Amygdala (tissue), 56 donors: ENCODE data around the gene NR6A1.

Experiments used
- DNase-seq, 56 donors: peaks; one replicate each; lab custom pipeline; 2025; lab: John Stamatoyannopoulos, UW

NR6A1 gene

DNA sequence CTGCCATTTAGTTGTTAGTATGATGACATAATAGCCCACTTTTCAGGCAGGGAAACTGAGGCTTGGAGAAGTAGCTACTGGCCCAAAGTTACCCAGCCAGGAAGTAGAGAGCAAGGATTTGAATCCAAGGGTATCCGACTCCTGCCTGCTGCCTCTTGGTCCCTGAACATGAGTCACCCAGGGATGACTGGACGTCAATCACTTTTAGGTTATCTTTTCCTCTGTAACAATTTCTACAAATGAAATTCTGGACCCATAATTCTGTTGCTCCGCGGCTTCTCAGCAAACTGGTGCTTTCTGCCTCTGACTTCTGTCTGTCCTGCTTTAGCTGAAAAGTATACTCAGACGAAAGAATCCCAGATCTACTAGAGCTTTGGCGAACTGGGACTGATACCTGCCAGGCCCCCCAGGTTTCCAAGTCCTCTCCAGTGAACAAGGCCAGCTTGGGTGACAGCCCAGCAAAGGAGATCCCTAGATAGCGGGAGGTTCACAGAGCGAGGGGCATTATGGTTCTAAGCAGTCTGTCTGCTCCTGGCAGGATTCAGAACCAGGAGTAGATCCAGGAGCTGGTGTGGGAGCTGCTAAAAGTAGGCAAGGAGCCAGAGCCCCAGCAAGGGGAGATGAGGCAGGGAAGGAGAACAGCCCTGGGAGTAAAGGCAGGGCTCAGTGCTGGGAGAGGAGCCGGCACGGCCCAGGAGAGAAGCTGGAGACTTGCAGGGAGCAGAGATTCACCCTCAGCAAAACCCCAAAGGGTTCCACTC is 26.4 kb upstream of the NR6A1 start:
- DNase-seq = peak in 1 of 56 donors; percentile 20

DNA sequence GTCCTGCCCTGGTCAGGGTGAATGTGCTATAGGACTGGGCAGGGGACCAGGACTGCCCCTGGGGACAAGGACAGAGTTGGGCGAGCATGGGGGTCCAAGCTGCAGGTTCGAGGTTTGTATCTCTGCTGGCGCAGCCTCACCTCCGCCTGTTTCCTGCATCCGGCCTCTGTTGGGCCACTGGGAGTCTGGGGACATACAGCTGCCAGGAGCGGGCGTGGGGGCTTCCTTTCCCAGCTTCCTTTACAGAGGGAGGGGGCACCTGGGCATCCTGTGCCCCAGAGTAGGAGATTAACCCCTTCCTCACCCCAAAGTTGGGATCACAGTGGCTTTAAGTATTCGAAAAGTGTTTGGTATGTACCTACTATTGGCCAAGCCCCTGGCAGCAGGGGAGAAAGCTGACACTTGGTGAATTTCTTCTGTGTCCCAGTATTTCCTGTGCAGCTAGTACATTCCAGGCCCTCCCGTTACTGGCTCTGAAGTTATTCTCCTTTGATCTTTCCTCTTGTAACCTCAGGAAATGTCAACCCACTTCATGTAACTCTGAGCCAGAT is 24.8 kb upstream of the NR6A1 start:
- DNase-seq = no peak

DNA sequence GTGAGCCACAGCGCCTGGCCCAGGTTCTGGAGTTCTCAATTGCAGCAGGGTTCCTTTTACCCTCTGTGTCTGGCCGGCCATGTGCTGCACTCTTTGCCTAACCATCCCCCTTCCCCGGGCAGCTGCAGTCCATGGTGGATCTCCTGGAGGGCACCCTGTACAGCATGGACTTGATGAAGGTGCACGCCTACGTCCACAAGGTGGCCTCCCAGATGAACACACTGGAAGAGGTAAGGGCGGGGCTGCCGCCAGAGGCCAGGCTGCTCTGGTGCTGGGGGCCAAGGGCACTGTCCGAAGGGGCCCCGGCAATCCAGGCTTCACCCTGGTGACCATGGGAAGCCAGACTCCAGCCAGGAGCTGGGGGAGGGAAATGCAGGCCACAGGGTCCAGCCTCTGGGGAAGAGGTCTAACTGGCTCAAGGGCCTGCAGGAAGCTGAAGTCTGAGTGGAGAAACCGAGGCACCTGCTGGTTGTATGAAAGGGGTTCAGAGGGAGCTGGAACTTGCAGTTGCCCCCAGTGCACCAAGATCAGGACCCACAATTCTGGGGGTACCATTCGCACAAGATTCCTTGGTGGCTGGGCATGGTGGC is 23.9 kb upstream of the NR6A1 start:
- DNase-seq = no peak

DNA sequence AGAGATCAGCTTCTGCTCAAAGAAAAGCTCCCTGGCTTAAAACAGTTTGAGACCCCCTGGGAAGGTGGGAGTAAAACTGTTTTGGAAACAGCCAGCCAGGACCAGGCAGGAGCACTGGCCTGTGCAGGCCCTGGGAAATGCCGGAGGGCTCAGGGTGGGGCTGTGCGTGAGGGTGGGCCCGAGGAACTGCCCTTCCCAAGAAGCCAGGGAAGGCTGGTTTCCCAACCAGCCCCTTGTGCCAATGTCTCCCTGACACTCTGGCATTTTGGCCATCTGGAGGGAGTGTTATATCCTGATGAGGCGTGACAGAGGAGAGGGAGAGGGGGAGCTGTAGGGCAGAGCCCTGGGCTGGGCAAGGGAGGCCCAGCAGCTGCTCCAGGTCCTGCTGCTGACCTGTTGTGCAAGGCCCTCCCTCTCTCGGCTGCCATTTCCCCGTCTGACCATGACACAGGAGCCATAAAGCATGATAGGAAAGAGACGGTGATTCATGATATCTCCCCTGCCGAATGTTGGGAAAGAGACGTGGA is 22.0 kb upstream of the NR6A1 start:
- no peak for DNase-seq

DNA sequence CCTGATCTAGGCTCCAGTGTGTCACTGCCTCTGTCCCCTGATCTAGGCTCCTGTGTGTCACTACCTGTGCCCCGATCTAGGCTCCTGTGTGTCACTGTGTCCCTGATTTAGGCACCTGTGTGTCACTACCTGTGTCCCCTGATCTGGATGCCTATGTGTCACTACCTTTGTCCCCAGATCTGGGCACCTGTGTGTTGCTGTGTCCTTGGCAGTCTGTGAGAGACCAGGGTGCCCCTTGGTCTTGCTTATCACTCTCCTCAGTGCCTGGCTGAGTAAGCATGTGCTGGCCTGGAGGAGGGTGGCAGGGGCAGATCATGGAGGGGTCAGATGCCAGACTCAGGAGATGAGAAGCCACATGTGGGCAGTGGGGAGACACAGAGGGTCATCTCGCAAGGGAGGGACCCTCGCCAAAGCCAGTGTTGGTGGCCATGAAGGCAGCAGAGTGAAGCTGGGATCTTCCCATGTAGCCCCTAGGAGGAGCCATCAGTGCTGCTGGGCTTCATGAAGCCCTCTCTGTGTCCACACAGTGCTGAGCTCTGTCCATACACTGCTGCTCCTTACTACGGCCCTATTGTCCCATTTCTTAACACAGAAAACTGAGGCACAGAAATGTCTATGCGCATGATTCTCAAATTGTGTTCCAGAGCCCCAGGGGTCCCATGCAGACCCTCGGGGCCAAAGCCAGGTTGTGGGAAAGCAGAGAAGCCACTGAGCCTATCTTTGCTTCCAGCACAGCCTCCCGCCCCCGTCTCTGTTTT is 21.3 kb upstream of the NR6A1 start:
- DNase-seq = no peak

DNA sequence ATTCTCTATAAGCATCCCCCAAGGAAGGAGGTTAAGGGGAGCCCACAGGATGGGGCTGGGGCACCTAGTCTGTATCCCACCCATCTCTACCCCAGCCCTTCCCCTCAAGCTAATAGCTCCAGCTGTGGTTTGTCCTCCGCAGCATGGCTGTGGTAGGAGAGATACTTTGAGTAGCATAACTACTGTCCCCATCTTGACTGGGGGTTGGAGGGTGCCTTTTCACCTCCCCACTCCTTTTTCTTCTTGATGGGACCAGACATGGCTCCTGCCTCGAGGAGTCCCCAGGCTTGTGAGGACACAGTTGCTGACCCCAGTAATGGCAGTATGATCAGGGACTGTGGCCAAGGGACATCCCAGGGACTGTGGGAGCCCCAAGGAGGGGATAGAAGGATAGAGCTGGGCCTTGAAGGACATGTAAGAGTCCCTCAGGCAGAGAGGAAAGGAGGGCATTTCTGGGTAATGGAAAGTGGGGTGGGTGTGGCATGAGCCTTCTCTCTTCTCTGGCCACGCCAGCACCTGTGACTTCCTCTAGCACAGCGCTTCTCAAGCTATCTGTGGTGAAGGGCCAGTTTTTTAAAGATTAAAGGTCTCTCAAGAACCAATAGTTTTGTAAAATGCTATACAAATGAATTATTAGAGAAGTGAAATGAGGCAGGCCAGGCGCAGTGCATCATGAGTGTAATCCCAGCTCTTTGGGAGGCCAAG is 19.8 kb upstream of the NR6A1 start:
- DNase-seq = no peak

DNA sequence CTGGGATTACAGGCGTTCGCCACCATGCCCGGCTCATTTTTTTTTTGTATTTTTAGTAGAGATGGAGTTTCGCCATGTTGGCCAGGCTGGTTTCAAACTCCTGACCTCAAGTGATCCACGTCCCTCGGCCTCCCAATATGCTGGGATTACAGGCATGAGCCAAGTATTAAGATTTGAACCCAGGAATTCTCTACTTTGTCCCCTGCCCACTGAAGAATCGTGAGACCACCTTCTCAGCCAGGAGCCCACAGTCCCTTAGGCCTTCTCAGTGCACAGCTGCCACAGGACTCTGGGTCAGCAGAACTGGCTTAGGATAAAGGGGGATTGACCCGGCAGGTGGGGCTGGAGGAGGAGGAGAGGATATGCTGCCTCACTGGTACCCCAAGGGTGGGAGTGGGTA is 19.2 kb upstream of the NR6A1 start:
- DNase-seq = no peak

DNA sequence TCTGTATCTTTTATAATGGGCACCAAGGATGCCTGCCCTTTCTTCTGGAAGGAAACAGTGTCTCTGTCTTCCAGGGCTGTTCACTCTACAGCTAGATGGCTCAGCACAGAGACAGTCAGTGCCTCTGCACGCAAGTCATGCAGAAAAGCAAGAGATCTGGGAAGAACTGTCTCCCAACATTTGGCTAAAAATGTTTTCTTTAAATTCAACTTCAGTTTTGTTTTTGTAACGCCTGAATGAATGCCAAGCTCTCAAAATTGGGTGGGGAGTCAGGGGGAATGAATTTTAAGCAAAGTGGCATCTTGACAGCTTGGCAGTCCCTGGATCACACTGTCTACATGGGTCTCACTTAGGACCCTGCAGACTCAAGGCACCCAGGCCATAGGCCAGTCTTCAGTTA is 18.4 kb upstream of the NR6A1 start:
- DNase-seq = no peak

DNA sequence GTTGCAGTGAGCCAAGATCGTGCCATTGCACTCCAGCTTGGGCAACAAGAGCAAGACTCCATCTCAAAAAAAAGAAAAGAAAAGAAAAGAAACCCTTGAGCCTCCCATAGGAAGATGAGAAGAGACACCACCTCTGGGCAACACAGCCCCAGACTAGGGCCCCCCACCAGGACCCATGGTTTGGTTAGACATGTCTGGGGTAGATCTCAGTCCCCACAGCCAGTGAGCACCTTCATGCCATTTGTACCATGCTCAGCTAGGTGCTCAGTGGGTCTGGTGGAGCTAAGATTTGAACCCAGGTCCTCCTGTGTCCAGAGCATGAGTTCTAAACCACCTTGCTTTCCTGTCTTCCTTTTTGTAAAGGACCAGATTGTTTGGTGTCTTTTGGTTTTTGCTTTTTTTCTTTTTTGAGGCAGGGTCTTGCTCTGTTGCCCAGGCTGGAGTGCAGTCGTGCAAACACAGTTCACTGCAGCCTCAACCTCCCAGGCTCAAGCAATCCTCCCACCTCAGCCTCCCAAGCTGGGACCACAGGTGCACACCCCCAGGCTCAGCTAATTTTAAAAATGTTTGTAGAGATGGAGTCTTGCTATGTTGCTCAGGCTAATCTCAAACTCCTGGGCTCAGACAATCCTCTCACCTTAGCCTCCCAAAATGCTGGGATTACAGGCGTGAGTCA is 17.6 kb upstream of the NR6A1 start:
- DNase-seq = no peak

DNA sequence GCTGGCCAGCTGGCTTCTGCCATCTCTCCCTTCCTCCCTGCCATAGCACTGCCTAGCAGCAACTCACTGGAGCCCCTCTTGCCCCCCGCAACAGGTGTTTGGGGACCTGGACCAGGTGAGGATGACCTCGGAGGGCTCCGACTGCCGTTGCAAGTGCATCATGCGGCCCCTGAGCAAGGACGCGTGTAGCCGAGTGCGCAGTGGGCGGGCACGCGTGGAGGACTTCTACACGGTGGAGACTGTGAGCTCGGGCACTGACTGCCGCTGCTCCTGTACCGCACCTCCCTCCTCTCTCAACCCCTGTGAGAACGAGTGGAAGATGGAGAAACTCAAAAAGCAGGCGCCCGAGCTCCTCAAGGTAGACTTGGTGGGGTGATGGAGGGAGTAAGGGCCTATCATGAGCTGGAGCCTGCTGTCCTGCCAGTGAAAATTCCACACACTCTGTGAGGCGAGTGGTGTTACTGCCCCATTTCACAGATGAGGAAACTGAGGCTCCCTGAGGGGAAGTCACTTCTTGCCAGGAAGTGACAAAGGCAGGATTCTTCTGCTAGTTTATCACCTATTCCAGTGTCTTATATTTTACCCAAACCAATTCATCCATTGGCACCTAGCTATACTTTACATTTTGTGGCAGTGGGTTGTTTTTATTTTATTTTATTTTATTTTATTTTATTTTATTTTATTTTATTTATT is 15.9 kb upstream of the NR6A1 start:
- DNase-seq = no peak

DNA sequence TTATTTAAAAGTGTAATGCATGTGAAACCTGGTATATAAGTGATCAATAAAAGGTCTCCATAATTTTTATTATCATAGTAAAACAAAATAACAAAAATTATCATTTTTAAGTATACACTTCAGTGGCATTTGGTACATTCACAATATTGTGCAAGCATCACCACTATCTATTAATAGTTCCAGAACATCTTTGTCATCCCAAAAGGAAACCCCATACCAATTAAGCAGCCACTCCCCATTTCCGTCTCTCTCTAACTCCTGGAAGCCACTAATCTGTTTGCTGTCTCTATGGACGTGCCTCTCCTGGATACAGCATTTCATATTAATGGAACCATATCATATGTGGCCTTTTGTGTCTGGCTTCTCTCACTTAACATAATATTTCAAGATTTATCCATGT is 13.4 kb upstream of the NR6A1 start:
- DNase-seq = no peak

DNA sequence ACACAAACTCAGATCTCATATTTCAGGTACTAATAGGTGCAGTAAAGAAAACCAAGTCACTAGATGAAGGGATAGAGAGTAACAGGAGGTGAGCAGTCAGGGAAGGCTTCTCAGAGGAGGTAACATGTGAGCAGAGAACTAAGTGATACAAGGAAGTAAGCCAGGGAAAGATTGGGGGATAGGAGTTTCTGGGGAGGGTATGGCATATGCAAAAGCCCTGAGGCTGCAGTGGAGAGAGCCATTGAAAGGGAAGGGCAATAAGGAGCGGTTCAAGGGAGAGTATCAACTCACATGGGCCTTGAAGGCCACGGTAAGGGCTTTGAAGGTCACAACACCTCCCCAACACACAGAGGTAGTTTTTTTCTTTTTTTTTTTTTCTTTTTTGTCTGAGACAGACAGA is 12.7 kb upstream of the NR6A1 start:
- no peak for DNase-seq

DNA sequence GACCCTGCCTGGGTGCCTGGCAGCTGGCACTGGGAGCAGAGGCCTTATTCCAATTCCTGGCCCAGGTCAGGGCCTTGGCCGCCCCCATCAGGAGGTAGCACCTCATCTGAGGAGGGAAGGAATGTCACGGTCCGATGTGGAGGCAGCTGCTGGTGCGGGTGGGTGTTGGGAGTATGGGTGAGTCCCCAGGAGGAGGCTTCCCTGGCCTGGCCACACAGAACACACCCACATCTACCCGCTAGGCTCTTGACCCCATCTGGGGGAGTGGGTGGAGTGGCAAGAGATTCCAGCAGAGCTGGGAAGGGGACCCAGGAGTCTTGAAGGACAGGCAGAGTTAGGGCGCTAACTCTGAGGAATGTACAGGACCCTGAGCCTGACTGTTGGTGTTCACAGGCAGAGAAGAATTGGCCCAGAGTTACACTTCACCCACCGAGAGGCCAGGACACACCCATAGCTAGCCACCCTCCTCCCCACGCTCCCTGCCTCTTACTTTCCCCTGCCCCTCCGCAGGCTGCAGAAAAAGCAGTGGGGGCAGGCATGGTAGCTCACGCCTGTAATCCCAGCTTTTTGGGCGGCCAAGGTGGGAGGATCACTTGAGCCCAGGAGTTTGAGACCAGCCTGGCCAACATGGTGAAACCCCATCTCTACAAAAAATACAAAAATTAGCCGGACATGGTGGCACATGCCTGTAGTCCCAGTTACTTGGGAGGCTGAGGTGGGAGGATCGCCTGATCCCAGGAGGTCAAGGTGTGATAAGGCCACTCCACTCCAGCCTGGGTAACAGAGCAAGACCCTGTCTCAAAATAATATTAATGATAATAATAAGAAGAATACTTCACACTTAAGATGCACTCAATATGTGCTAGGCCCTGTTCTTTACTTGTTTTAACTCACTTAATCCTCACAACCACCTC is 11.8 kb upstream of the NR6A1 start:
- DNase-seq = no peak

DNA sequence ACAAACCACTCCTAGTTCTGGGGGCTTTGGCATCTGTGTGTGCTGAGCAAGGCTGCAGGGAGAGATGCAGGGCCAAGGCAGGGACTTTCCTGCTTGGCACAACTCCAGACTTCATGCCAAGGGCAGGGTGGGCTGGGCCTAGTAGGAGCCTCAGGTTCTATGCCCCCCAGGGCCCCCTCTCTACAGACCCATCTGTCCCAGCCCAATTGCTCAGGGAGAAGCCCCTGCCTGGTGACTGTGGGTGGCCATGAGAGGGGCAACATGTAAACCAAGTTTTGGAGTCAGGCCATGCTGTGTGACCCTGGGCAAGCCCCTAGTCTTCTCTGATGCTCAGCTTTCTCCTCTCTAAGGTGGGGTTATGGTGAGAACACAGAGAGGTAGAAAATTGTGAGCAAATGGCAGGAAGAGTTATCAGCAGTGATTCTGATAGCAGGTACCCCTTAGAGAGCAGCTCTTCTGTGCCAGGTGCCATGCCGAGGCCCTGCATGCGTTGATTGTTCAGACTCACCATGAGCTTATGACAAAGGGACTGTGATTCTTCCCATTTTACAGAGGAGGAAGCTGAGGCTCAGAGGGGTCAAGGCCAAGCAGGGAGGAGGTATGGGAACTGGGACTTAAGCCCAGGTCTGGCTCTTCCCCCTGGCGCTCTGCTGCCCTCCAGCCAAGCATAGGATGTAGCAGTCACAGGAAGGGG is 11.0 kb upstream of the NR6A1 start:
- no peak for DNase-seq

DNA sequence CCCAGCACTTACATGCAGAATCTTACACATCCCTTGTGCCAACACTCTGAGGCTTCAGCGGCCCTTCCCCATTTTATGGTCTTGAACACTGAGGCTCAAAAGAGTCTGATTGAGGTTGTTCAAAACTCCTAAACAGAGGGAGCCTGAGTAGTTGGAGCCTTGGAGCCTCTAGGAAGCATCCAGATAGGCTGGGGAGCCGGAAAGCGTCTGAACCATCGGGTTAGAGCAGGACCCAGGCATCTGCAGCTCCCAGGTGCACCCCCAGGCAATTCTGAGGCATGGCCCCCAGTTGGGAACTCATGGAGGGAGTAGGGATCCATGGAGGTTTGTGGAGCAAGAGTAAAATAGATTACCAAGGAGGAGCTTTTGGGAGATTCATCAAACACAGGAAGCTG is 9.6 kb upstream of the NR6A1 start:
- DNase-seq = no peak

DNA sequence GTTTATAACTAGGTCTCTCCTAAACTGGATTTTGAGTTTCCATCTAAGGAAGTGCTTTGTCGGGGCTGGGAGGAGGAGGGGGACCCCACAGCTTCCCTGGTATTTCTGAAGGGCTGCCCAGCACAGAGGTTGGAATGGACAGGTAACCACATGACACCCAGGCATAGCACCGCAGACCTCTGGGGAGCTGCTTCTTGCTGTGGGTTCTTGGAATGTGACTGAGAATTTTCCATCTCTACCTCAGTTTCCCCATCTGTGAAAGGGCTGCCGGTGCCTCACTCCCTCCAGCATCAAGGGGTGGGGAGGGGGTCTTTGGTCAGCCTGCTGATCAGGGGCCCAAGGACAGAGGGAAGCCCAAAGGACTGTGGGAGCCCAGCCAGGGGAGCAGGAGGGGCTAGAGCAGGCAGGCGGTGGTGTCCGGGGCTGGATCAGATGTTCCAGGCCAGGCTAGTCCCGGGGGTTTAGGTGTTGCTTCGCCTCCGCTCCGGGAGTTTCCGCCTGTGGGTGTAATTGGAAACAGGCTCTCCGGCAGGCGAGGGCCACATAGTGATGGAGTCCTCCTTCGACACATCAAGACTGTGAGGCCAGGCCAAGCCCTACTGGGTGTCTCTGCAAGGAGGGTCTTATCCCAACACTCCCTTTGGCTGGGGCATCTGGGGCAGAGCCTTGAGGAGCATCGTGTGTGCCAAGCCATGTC is 9.1 kb upstream of the NR6A1 start:
- no peak for DNase-seq

DNA sequence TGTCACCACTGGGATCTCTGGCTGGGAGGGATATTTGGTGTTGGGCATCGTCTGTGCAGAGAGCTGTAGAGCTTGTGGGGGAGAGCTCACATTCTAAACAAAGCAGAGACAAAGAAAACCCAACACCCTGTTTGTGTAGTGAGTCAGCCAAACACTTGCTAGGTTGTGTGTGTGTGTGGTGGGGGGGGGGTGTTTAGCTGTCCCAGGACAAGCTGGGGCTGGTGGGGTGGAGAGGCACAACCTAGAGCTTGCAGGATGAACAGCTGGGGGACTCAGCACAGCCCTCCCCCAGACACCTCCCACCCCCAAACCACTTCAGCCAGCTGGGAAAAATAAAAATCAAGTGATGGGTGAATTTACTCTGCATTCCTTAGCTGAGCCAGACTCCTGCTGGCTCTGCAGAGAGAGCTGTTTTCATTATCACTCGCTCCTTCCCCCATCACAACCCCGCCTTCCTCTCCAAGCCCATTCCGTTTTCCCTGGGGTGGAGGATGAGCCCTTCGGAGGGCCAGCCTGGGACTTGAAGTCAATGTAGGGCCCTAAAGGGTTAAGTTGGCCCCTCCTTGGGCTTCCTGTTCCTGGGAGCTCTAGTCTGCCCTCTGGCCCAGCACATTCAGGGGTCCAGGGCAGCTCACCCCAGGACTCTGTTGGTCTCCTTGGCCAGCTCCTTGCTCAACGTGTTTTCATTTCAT is 8.4 kb upstream of the NR6A1 start:
- no peak for DNase-seq
